IMR-90 (cell line): ENCODE results near the gene MYH11. TPM values are rescaled to one million over a fixed set of nuclear protein-coding genes. Genes with fewer than 3 reads are reported as not detected.

Experiments used
- ATAC-seq: fragments of 200-7000 bp; cut with Tn5 transposase; 2 replicates; pipeline ENCODE4 v1.9.1; 2020; ENCODE audit warnings: low read depth, mild to moderate bottlenecking, moderate library complexity
- BruUV-seq: library from RNA; stranded (reverse); fragments of 400-500 nt; replicated peaks from 2 replicates; lab custom pipeline; 2021; lab: Mats Ljungman, UMichigan
- CTCF ChIA-PET: fragments of 300-600 bp; formaldehyde crosslinking; extraction: SDS; loops from one replicate; lab custom pipeline; 2021; ENCODE audit warnings: antibody characterized with exemption; lab: Yijun Ruan, JAX
- POLR2A ChIA-PET: fragments of 300-600 bp; sonication (Branson Sonifier 250); formaldehyde crosslinking; loops from one replicate; lab custom pipeline; 2022; ENCODE audit warnings: antibody characterized with exemption; ENCODE audit not compliant: unreplicated experiment; lab: Charles Lee
- DNase-seq: peaks from one replicate; pipeline ENCODE4 v3.0.0; 2013
- H2AFZ ChIP-seq: replicated peaks from 2 replicates; pipeline ENCODE3; 2013; ENCODE audit warnings: low read length, mild to moderate bottlenecking; ENCODE audit not compliant: poor library complexity
- H2AK5ac ChIP-seq: 2 replicates; pipeline ENCODE4 v1.6.1; 2013; ENCODE audit warnings: low read depth, low read length, inconsistent platforms
- H2AK9ac ChIP-seq: replicated peaks from 2 replicates; pipeline ENCODE3; 2013; ENCODE audit warnings: mild to moderate bottlenecking, low read depth, low read length, moderate library complexity; ENCODE audit not compliant: poor library complexity
- H2BK120ac ChIP-seq: 2 replicates; pipeline ENCODE4 v1.6.1; 2013; ENCODE audit warnings: low read depth, low read length, inconsistent platforms
- H2BK15ac ChIP-seq: 3 replicates; pipeline ENCODE4 v1.6.1; 2013; ENCODE audit warnings: low read depth, low read length, inconsistent platforms
- H2BK20ac ChIP-seq: 2 replicates; pipeline ENCODE4 v1.6.1; 2013; ENCODE audit warnings: low read depth, mild to moderate bottlenecking, inconsistent platforms, low read length, moderate library complexity
- H2BK5ac ChIP-seq: 2 replicates; pipeline ENCODE4 v1.6.1; 2013; ENCODE audit warnings: mild to moderate bottlenecking, low read depth, low read length, inconsistent platforms; ENCODE audit not compliant: poor library complexity, severe bottlenecking
- H3K14ac ChIP-seq: replicated peaks from 2 replicates; pipeline ENCODE4 v1.6.1; 2013; ENCODE audit warnings: low read depth, low read length, inconsistent platforms
- H3K18ac ChIP-seq: 2 replicates; pipeline ENCODE4 v1.6.1; 2013; ENCODE audit warnings: low read depth, low read length, control low read depth
- H3K23ac ChIP-seq: 2 replicates; pipeline ENCODE4 v1.6.1; 2013; ENCODE audit warnings: low read depth, low read length, inconsistent platforms
- H3K27ac ChIP-seq: 2 replicates; pipeline ENCODE4 v1.5.1; 2013; ENCODE audit warnings: mild to moderate bottlenecking, control low read depth, low read length; ENCODE audit not compliant: insufficient read depth
- H3K27me3 ChIP-seq: 2 replicates; pipeline ENCODE4 v1.6.1; 2013; ENCODE audit warnings: low read length; ENCODE audit not compliant: control insufficient read depth, insufficient read depth
- H3K36me3 ChIP-seq: 2 replicates; pipeline ENCODE4 v1.6.1; 2013; ENCODE audit warnings: low read length, mixed read lengths; ENCODE audit not compliant: control insufficient read depth, insufficient read depth
- H3K4ac ChIP-seq: 2 replicates; pipeline ENCODE4 v1.6.1; 2013; ENCODE audit warnings: low read depth, low read length, inconsistent platforms
- H3K4me1 ChIP-seq: 2 replicates; pipeline ENCODE4 v1.6.1; 2013; ENCODE audit warnings: low read length, mixed read lengths; ENCODE audit not compliant: control insufficient read depth, insufficient read depth
- H3K4me2 ChIP-seq: 2 replicates; pipeline ENCODE4 v1.6.1; 2013; ENCODE audit warnings: low read depth, mild to moderate bottlenecking, control low read depth, low read length, moderate library complexity
- H3K4me3 ChIP-seq: 2 replicates; pipeline ENCODE4 v1.5.1; 2013; ENCODE audit warnings: low read depth, mild to moderate bottlenecking, control low read depth, low read length, moderate library complexity; ENCODE audit not compliant: insufficient read depth
- H3K56ac ChIP-seq: 2 replicates; pipeline ENCODE4 v1.6.1; 2013; ENCODE audit warnings: low read length, inconsistent platforms; ENCODE audit not compliant: insufficient read depth; ENCODE audit errors: extremely low read depth
- H3K79me1 ChIP-seq, 2 experiments: 2 replicates each; pipeline ENCODE4 v1.6.1; 2013; ENCODE audit warnings: low read length in 2 of 2, inconsistent platforms in 1 of 2, low read depth in 1 of 2
- H3K9ac ChIP-seq: 2 replicates; pipeline ENCODE4 v1.6.1; 2013; ENCODE audit warnings: low read depth, low read length, control low read depth
- H3K9me1 ChIP-seq: 2 replicates; pipeline ENCODE4 v1.6.1; 2013; ENCODE audit warnings: low read length, inconsistent platforms; ENCODE audit not compliant: insufficient read depth
- H3K9me3 ChIP-seq: 2 replicates; pipeline ENCODE4 v1.6.1; 2013; ENCODE audit warnings: low read length; ENCODE audit not compliant: control insufficient read depth, insufficient read depth
- H4K20me1 ChIP-seq: 2 replicates; pipeline ENCODE4 v1.6.1; 2013; ENCODE audit warnings: low read length, inconsistent platforms; ENCODE audit not compliant: insufficient read depth
- H4K5ac ChIP-seq: 2 replicates; pipeline ENCODE4 v1.6.1; 2013; ENCODE audit warnings: mild to moderate bottlenecking, low read depth, low read length, control low read depth
- H4K8ac ChIP-seq, 2 experiments: 2 replicates each; pipeline ENCODE4 v1.6.1; 2013; ENCODE audit warnings: low read depth in 2 of 2, low read length in 2 of 2, control low read depth in 1 of 2, inconsistent platforms in 1 of 2
- H4K91ac ChIP-seq: 2 replicates; pipeline ENCODE4 v1.6.1; 2013; ENCODE audit warnings: low read depth, low read length, inconsistent platforms; ENCODE audit not compliant: insufficient read depth
- BHLHE40 ChIP-seq: fragments of 150-350 bp; IDR thresholded peaks from 2 replicates; pipeline ENCODE4 v1.6.1; 2016; ENCODE audit warnings: mild to moderate bottlenecking, low read depth, low read length
- CHD1 ChIP-seq: IDR thresholded peaks from 2 replicates; pipeline ENCODE4 v1.6.1; 2012; ENCODE audit warnings: low read depth, low read length, improper control_type of control experiment
- MAFK ChIP-seq: IDR thresholded peaks from 2 replicates; pipeline ENCODE4 v1.6.1; 2012; ENCODE audit warnings: low read depth, low read length, improper control_type of control experiment
- MAZ ChIP-seq: IDR thresholded peaks from 2 replicates; pipeline ENCODE4 v1.6.1; 2012; ENCODE audit warnings: low read depth, mild to moderate bottlenecking, low read length, improper control_type of control experiment, moderate library complexity, borderline replicate concordance
- RAD21 ChIP-seq: IDR thresholded peaks from 2 replicates; pipeline ENCODE4 v1.6.1; 2012; ENCODE audit warnings: low read length, improper control_type of control experiment
- RCOR1 ChIP-seq: IDR thresholded peaks from 2 replicates; pipeline ENCODE4 v1.6.1; 2012; ENCODE audit warnings: mild to moderate bottlenecking, low read length, improper control_type of control experiment; ENCODE audit not compliant: insufficient replicate concordance
- WGBS, 2 experiments: methylation state at CpG; one replicate each; pipeline versions ENCODE4 v1.1.5 to v1.1.7; 2013; ENCODE audit warnings: missing lambda C conversion rate in 2 of 2; ENCODE audit not compliant: insufficient read length in 1 of 2; ENCODE audit errors: extremely low coverage in 2 of 2; 5-methylcytosine and 5-hydroxymethylcytosine counted together
- dilution Hi-C: fragments of 300-500 bp; cut with HindIII; formaldehyde crosslinking; loops from one replicate; pipeline ENCODE4 v1.14.3; 2018; ENCODE audit warnings: low sequenced_read_pairs; ENCODE audit not compliant: unreplicated experiment
- in situ Hi-C: fragments of 300-500 bp; cut with MboI; formaldehyde crosslinking; loops from 3 replicates; pipeline ENCODE4 v1.14.3; 2019; ENCODE audit warnings: low sequenced_read_pairs, inconsistent platforms, mixed read lengths
- intact Hi-C: fragments of 100-400 bp; cut with micrococcal nuclease; formaldehyde crosslinking; loops from 2 replicates; pipeline ENCODE4 v1.10.0; 2022
- polyA plus RNA-seq, 3 experiments: library from polyadenylated mRNA; depleted of rRNA; stranded (reverse); fragments of >200 nt; gene quantifications; 2 replicates each; pipeline ENCODE4 v1.2.3, GENCODE V29; 2012; ENCODE audit warnings: low replicate concordance in 1 of 3
- total RNA-seq: library from RNA; depleted of rRNA; stranded (reverse); fragments of >200 nt; gene quantifications from 2 replicates; pipeline ENCODE4 v1.2.3, GENCODE V29; 2012
- TF ChIP-seq, protein P1 (sequence below): fragments of 150-350 bp; IDR thresholded peaks from 2 replicates; pipeline ENCODE4 v1.6.1; 2017; ENCODE audit warnings: mild to moderate bottlenecking, antibody characterized with exemption, low read length, low read depth

Gene MYH11
- total and polyA plus RNA-seq, 2 of the 4 experiments (the other 2 are of a cell fraction), result under 0.01 to 0.12 TPM

DNA sequence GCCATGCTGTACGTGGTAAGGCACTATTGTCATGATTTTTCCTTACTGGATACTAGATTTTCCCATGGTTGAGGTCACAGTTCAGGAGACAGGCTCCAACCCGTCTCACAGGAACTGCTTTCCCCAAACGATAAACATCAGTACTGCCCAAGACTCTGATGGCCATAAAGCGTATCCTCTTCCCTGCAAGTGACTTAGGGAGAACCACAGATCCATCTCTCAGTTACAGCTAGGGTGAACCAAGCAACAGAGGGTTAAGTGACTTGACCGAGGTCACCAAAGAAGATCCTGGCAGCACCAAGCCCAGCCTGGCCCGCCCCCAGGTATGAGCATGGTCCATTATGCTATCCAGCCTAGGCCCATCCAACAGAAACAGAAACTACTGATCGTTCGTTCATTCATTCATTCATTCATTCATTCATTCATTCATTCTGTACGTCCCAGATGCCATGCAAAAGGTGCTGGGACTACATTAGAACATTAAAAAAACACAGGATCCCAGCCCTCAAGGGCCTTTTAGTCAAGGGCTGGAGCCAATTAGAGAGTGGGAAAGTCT lies 31.0 kb downstream of the MYH11 start:
- Histone ChIP-seq H3K27ac (no peak overlapping the region), H3K23ac (no peak overlapping the region), H2BK120ac (no peak overlapping the region), H3K4me3 (no peak overlapping the region), H3K56ac (no peak overlapping the region), H3K9me3 (no peaks in the 10 kb centered on the region), H3K4me1 (peaks cover 3% of the 10 kb centered on the region), H4K5ac (no peak overlapping the region), H2BK20ac (no peak overlapping the region), H3K79me1 (no peaks in the 10 kb centered on the region), H3K36me3 (no peaks in the 10 kb centered on the region), H3K4ac (no peak overlapping the region), H2AFZ (no peak overlapping the region), H4K91ac (no peak overlapping the region), H4K8ac (no peak overlapping the region), H3K14ac (no peak overlapping the region), H3K27me3 (peaks cover 8% of the 10 kb centered on the region; the same call in 1 of the 2 replicates), H3K18ac (no peak overlapping the region), H2BK5ac (no peak overlapping the region), H3K9ac (no peak overlapping the region), H2AK9ac (no peak overlapping the region), H2BK15ac (no peak overlapping the region), H3K9me1 (no peaks in the 10 kb centered on the region), H4K20me1 (no peaks in the 10 kb centered on the region), H2AK5ac (no peak overlapping the region), H3K4me2 (no peak overlapping the region)
- 100% methylated on average over 1 of the region's 9 CpGs; no CpG with 5 or more reads in 1 of the 2 experiments for WGBS, 2 experiments
- in situ Hi-C loops, result no loop called here
- DNase-seq, result no peak
- ATAC-seq, result no peak
- ChIA-PET CTCF (no interaction called here), POLR2A (interaction anchor here (0.5 to 0.6 kb wide), 2 partner anchors 21 to 185 kb away, joined by 4 read pairs; no protein-coding TSS in a partner anchor)
- dilution Hi-C loops, result no loop called here
- intact Hi-C loops, result no loop called here
- BruUV-seq, result no TSS peak
- TF ChIP-seq CHD1 (no peak), MAZ (no peak), RAD21 (no peak), RCOR1 (no peak), MAFK (no peak), BHLHE40 (no peak)
- TF ChIP-seq, protein P1, sequence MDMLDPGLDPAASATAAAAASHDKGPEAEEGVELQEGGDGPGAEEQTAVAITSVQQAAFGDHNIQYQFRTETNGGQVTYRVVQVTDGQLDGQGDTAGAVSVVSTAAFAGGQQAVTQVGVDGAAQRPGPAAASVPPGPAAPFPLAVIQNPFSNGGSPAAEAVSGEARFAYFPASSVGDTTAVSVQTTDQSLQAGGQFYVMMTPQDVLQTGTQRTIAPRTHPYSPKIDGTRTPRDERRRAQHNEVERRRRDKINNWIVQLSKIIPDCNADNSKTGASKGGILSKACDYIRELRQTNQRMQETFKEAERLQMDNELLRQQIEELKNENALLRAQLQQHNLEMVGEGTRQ, result no peak
